Measurements from ENCODE around the gene VPS37D. TPM values are rescaled to one million over a fixed set of nuclear protein-coding genes. Genes with fewer than 3 reads are reported as not detected.

Gene VPS37D
- total RNA-seq, 1 donor from 2014 or later = 0.40 TPM

- H3K4me1 Mint-ChIP-seq = peaks cover 3% of the 10 kb centered on the region
- no peak overlapping the region for H3K27ac Mint-ChIP-seq
- peaks cover 47% of the 10 kb centered on the region for H3K36me3 Mint-ChIP-seq (ENCODE audit: low read depth)
- DNase-seq = no peak
- H3K27me3 Mint-ChIP-seq = no peaks in the 10 kb centered on the region
- H3K4me3 Mint-ChIP-seq = no peak overlapping the region
- intact Hi-C loops (cut with micrococcal nuclease) = no loop called here
- H3K9me3 Mint-ChIP-seq = no peaks in the 10 kb centered on the region
These were observed 33.0 kb downstream of the VPS37D start for GRCh38 chr7:73700581-73701134.

DNA sequence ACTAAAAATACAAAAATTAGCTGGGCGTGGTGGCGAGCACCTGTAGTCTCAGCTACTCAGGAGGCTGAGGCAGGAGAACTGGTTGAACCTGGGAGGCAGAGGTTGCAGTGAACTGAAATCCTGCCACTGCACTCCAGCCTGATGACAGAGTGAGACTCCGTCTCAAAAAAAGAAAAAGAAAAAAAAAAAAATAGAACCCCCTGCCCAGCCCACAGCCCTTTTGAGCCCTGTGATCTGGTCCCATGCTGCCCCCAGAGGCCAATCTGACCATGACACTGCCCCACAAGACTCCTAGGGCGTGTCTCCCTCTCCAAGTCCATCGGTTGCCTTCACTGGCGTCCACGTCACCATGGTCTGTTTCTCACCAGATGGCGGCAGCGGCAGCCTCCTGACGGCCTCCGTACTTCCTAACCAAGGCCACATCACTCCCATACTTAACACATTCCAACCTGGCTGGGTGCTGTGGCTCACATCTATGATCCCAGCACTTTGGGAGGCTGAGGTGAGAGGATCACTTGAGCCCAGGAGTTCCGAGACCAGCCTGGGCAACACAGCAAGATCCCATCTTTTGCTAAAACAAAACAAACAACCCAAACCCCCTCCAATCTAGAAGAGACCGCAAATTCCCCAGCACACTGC is 33.8 kb downstream of the VPS37D start:
- H3K4me1 Mint-ChIP-seq = peaks cover 4% of the 10 kb centered on the region
- H3K9me3 Mint-ChIP-seq = no peaks in the 10 kb centered on the region
- H3K27ac Mint-ChIP-seq = no peak overlapping the region
- DNase-seq = peak; percentile 77
- no peak overlapping the region for H3K4me3 Mint-ChIP-seq
- intact Hi-C loops (cut with micrococcal nuclease) = no loop called here
- H3K27me3 Mint-ChIP-seq = no peaks in the 10 kb centered on the region
- peaks cover 47% of the 10 kb centered on the region for H3K36me3 Mint-ChIP-seq (ENCODE audit: low read depth)

DNA sequence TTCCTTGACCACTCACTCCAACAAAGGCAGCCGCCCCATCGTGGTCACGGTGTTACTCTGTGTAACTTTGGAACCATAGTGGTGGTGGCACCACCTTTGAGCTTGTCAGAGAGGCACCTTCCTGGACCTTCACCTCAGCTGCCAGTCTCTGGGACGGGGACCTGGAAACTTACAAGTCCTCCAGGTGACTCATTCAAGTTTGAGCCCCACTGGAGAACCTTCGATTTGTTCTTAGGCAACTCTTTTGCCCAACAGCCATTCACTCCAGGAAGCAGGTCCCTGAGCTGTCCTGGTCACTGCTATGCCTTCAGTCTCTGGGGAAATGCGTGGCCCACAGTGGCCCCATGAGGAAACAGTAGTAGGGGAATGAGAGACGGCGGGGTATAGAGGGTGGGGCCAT is 34.6 kb downstream of the VPS37D start:
- Mint-ChIP-seq H3K4me1 (peaks cover 8% of the 10 kb centered on the region), H3K4me3 (no peak overlapping the region), H3K27ac (no peak overlapping the region), H3K36me3 (ENCODE audit: low read depth) (peaks cover 43% of the 10 kb centered on the region), H3K27me3 (no peaks in the 10 kb centered on the region), H3K9me3 (no peaks in the 10 kb centered on the region)
- DNase-seq = no peak
- intact Hi-C loops (cut with micrococcal nuclease) = no loop called here

GRCh38 chr7:73702665-73703064 is 35.0 kb downstream of the VPS37D start:
- peaks cover 40% of the 10 kb centered on the region for H3K36me3 Mint-ChIP-seq (ENCODE audit: low read depth)
- no peaks in the 10 kb centered on the region for H3K9me3 Mint-ChIP-seq
- no peak overlapping the region for H3K4me3 Mint-ChIP-seq
- H3K4me1 Mint-ChIP-seq = peaks cover 8% of the 10 kb centered on the region
- no peaks in the 10 kb centered on the region for H3K27me3 Mint-ChIP-seq
- no peak for DNase-seq
- intact Hi-C loops (cut with micrococcal nuclease) = no loop called here
- no peak overlapping the region for H3K27ac Mint-ChIP-seq

DNA sequence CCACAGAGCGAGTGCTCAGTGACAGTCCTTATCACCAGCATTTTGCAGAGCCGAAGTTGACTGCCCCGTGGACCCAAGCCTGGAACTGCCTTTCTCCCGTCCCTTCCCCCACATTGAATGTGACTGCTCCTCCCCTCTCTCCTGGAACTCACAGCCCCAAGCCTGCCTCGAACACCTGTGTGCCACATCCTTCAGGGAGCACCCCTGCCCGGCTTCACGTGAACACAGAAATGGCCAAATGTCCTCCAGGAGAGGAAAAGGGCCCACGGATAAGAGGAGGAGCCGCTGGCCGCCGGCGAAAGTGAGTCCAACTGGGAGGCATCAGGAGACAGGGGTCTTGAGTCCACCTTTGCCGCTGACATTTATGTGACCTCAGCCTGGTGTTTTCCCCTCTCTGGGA is 35.6 kb downstream of the VPS37D start:
- peaks cover 35% of the 10 kb centered on the region for H3K36me3 Mint-ChIP-seq (ENCODE audit: low read depth)
- no peak for DNase-seq
- H3K9me3 Mint-ChIP-seq = no peaks in the 10 kb centered on the region
- no peak overlapping the region for H3K27ac Mint-ChIP-seq
- peaks cover 8% of the 10 kb centered on the region for H3K4me1 Mint-ChIP-seq
- intact Hi-C loops (cut with micrococcal nuclease) = no loop called here
- no peaks in the 10 kb centered on the region for H3K27me3 Mint-ChIP-seq
- H3K4me3 Mint-ChIP-seq = no peak overlapping the region

GRCh38 chr7:73703757-73704639 is 36.4 kb downstream of the VPS37D start:
- H3K27me3 Mint-ChIP-seq = no peaks in the 10 kb centered on the region
- intact Hi-C loops (cut with micrococcal nuclease) = loop anchor here (1.0 kb wide), 1 partner anchor 11 kb away; no protein-coding TSS in a partner anchor
- peaks cover 8% of the 10 kb centered on the region for H3K4me1 Mint-ChIP-seq
- H3K4me3 Mint-ChIP-seq = no peak overlapping the region
- no peaks in the 10 kb centered on the region for H3K9me3 Mint-ChIP-seq
- H3K36me3 Mint-ChIP-seq (ENCODE audit: low read depth) = peaks cover 30% of the 10 kb centered on the region
- H3K27ac Mint-ChIP-seq = no peak overlapping the region
- DNase-seq = peak; percentile 76

DNA sequence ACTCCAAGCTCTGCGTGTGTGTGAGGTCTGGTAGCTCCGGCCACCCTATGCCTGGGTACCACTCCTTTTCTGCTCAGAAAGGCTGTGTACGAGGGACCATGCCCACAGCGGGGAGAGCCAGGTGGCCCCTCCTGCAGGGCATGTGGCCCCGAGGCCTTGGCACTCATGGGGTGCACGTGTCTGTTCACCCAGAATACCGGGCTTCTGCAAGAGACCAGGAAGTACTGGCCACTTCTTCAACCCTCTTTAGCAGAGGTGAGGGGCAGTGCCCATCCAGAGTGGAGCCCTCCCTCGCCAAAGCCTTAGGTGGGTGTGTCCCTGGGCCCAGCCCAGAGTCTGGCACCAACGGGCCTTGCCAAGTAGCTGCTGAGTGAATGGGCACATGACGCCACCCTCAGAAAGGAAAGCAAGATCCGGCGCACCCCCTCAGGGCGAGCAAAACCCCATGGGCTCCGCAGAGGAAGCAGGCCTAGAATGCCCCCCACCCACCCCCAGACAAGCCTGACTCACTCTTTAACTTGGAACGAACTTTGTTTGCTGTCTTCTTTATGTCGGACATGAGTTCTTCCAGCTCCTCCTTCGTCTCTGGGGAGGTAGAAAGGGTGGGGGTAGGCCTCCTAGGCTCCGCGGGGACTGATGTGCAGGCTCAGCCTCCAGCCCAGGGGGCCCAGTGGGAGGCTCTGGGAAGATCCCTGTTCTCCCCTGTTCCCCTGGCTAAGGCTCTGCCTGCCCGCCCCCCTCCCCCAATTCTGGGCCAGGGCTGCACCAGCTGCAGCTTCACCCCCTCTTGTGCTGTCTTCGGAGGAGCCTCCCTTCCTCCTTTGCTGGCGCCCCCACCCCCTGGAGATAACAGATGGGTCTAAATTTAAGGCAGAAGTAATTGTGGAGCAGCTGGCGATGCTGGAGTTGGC is 37.3 kb downstream of the VPS37D start:
- intact Hi-C loops (cut with micrococcal nuclease) = loop anchor here (1.0 kb wide), 1 partner anchor 10 kb away; no protein-coding TSS in a partner anchor
- Mint-ChIP-seq H3K36me3 (ENCODE audit: low read depth) (peaks cover 27% of the 10 kb centered on the region), H3K4me1 (peaks cover 8% of the 10 kb centered on the region), H3K9me3 (no peaks in the 10 kb centered on the region), H3K27ac (no peak overlapping the region), H3K27me3 (no peaks in the 10 kb centered on the region), H3K4me3 (no peak overlapping the region)
- DNase-seq = no peak

GRCh38 chr7:73705551-73705920 is 37.9 kb downstream of the VPS37D start:
- intact Hi-C loops (cut with micrococcal nuclease) = no loop called here
- Mint-ChIP-seq H3K36me3 (ENCODE audit: low read depth) (peaks cover 25% of the 10 kb centered on the region), H3K4me1 (peaks cover 8% of the 10 kb centered on the region), H3K9me3 (no peaks in the 10 kb centered on the region), H3K27ac (no peak overlapping the region), H3K4me3 (no peak overlapping the region), H3K27me3 (no peaks in the 10 kb centered on the region)
- no peak for DNase-seq

DNA sequence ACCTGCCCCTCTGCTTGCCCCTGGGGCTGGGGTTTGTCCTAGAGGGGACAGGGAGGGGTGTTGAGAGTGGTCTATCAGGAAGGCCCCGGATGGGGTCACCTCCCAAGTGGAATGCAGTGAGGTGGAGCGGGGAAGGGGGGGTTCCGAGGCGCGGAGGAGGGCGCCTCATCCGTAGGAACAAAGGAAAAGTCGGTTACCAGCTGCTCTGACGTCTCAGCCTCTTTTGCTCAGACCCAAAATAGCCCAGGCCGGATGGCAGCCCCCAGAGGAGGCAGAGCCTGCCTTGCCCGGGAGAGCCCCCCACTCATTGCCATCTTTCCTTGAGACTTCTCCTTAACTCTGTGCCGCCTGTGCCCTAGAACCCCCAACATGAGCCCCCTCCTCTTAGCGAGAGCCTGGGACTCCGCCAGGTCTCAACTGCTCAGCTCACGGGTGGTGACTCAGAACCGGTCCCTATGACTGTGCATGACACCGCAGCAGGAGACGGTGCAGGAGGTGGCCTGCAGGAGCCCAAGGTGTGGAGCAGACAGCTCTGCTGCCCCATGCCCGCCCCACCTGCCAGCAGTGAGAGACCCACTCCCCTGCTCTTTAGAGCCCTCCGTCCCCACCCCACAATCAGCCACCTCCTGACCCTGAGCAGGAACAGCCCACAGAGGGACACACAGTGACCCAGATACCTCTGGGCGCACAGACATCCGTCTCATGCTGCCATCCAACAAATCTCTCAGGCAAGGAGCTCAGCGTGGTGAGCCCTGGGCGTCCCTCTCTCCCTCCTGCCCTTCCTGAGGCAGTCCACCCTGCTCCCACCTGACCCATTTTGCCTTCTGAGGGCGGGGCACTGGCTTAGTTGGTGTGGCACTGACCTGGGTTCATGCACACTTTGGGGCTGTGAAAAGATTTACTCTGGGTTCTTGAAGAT is 38.8 kb downstream of the VPS37D start:
- H3K27me3 Mint-ChIP-seq = no peaks in the 10 kb centered on the region
- peaks cover 24% of the 10 kb centered on the region for H3K36me3 Mint-ChIP-seq (ENCODE audit: low read depth)
- intact Hi-C loops (cut with micrococcal nuclease) = no loop called here
- no peaks in the 10 kb centered on the region for H3K9me3 Mint-ChIP-seq
- H3K4me1 Mint-ChIP-seq = peaks cover 8% of the 10 kb centered on the region
- no peak overlapping the region for H3K27ac Mint-ChIP-seq
- no peak for DNase-seq
- H3K4me3 Mint-ChIP-seq = no peak overlapping the region

- Mint-ChIP-seq H3K27me3 (no peaks in the 10 kb centered on the region), H3K36me3 (ENCODE audit: low read depth) (peaks cover 17% of the 10 kb centered on the region), H3K4me1 (peaks cover 8% of the 10 kb centered on the region), H3K4me3 (no peak overlapping the region), H3K9me3 (no peaks in the 10 kb centered on the region), H3K27ac (no peak overlapping the region)
- no peak for DNase-seq
- intact Hi-C loops (cut with micrococcal nuclease) = no loop called here
These were observed 39.5 kb downstream of the VPS37D start for GRCh38 chr7:73707045-73707631.

DNA sequence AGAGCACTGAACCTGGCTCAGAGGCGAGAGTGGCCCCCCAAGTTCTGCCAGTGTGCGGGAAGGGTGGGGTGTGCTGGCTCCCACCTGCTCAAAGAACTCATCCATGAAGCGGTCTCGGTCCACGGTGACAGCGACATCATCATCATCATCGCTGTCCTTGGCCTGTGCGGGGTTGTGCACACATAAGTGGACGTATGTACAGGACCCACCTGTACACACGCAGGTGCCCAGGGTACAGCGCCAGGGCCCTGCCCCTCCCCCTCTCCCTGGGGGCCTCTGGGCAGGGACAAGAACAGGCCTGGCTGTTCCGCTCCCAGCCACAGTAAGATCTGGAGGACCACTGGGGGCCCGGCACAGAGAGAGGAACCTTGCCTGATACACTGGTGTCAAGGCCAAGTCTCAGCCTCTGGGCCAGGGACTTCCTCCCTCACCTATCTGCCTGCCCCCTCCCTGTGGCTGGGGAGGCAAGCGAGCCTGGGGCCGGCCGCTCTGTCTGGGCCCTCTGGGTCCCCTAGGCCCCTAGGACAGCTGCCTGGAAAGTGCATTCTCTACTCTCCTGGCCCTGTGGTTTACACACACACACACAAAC is 41.4 kb downstream of the VPS37D start:
- Mint-ChIP-seq H3K4me1 (peaks cover 17% of the 10 kb centered on the region), H3K27ac (no peak overlapping the region), H3K27me3 (no peaks in the 10 kb centered on the region), H3K9me3 (no peaks in the 10 kb centered on the region), H3K36me3 (ENCODE audit: low read depth) (peaks cover 11% of the 10 kb centered on the region), H3K4me3 (no peak overlapping the region)
- DNase-seq = no peak
- intact Hi-C loops (cut with micrococcal nuclease) = no loop called here

- no peak overlapping the region for H3K27ac Mint-ChIP-seq
These were observed 45.1 kb downstream of the VPS37D start for GRCh38 chr7:73712773-73713172.

More at GRCh38 chr7:73712773-73713172, 45.1 kb downstream of the VPS37D start:
- H3K4me3 Mint-ChIP-seq = no peak overlapping the region
- H3K4me1 Mint-ChIP-seq = peaks cover 30% of the 10 kb centered on the region
- intact Hi-C loops (cut with micrococcal nuclease) = no loop called here
- no peaks in the 10 kb centered on the region for H3K9me3 Mint-ChIP-seq
- no peaks in the 10 kb centered on the region for H3K27me3 Mint-ChIP-seq
- peaks cover 8% of the 10 kb centered on the region for H3K36me3 Mint-ChIP-seq (ENCODE audit: low read depth)
- DNase-seq = no peak

Measured in activated CD4-positive, alpha-beta T cell treated with anti-CD3 and anti-CD28 coated beads, Interleukin-2, amount 10 ng/mL, durations not matched to agents 24 days and 14 days (primary cell).